CD14-positive monocyte (primary cell): Measurements from ENCODE around the gene CD44. TPM values are rescaled to one million over a fixed set of nuclear protein-coding genes. Genes with fewer than 3 reads are reported as not detected.

ENCODE experiments used
- DNase-seq, 3 donors: peaks; one replicate each; pipeline ENCODE4 v3.0.0-alpha.2; 2011 to 2022
- H2AFZ ChIP-seq: 2 replicates; pipeline ENCODE4 v1.6.0; 2012; ENCODE audit warnings: mild to moderate bottlenecking, low read depth, low read length, inconsistent platforms; ENCODE audit not compliant: insufficient read depth, poor library complexity, severe bottlenecking
- H3K27ac ChIP-seq, 2 donors: 1 replicate in 1 of 2; 2 replicates in 1 of 2; pipeline ENCODE4 v1.5.1; 2012 to 2013; ENCODE audit warnings: low read length in 2 of 2, control low read depth in 1 of 2, inconsistent platforms in 1 of 2, low read depth in 1 of 2, mild to moderate bottlenecking in 1 of 2
- H3K27me3 ChIP-seq, 2 donors: one replicate each; pipeline versions ENCODE4 v1.6.0 to v1.6.1; 2011 to 2013; ENCODE audit warnings: low read length in 2 of 2; ENCODE audit not compliant: control insufficient read depth in 2 of 2, insufficient read depth in 2 of 2
- H3K36me3 ChIP-seq, 2 donors: replicated peaks in 1 of 2; 1 replicate in 1 of 2; 2 replicates in 1 of 2; pipeline versions ENCODE4 v1.5.1 to v1.6.1; 2012 to 2013; ENCODE audit warnings: low read length in 2 of 2, control low read depth in 1 of 2, inconsistent platforms in 1 of 2, mild to moderate bottlenecking in 1 of 2; ENCODE audit not compliant: insufficient read depth in 2 of 2, control insufficient read depth in 1 of 2
- H3K4me1 ChIP-seq, 2 donors: 1 replicate in 1 of 2; 2 replicates in 1 of 2; pipeline versions ENCODE4 v1.5.1 to v1.6.1; 2012 to 2013; ENCODE audit warnings: low read length in 2 of 2, control low read depth in 1 of 2, inconsistent platforms in 1 of 2, mild to moderate bottlenecking in 1 of 2, moderate library complexity in 1 of 2; ENCODE audit not compliant: insufficient read depth in 2 of 2, control insufficient read depth in 1 of 2
- H3K4me2 ChIP-seq: replicated peaks from 2 replicates; pipeline ENCODE3; 2012; ENCODE audit warnings: low read length, moderate library complexity, mild to moderate bottlenecking; ENCODE audit not compliant: poor library complexity, severe bottlenecking; ENCODE audit errors: extremely low read depth
- H3K4me3 ChIP-seq, 3 experiments: fragments of 200-600 bp in 1 of 3; sonication (generic) in 1 of 3; replicated peaks in 1 of 3; 1 replicate in 2 of 3; 2 replicates in 1 of 3; pipeline ENCODE4 v1.5.1; 2011 to 2013; ENCODE audit warnings: low read length in 3 of 3, mild to moderate bottlenecking in 3 of 3, control low read depth in 2 of 3, low read depth in 2 of 3, inconsistent platforms in 1 of 3, moderate library complexity in 1 of 3
- H3K79me2 ChIP-seq: 2 replicates; pipeline ENCODE4 v1.6.0; 2012; ENCODE audit warnings: mild to moderate bottlenecking, control low read depth, inconsistent platforms, low read length, moderate library complexity; ENCODE audit not compliant: insufficient read depth
- H3K9ac ChIP-seq: 2 replicates; pipeline ENCODE4 v1.6.0; 2017; ENCODE audit warnings: low read length, mild to moderate bottlenecking; ENCODE audit not compliant: insufficient read depth, poor library complexity, severe bottlenecking
- H3K9me3 ChIP-seq, 2 donors: replicated peaks in 1 of 2; 1 replicate in 1 of 2; 2 replicates in 1 of 2; pipeline versions ENCODE4 v1.5.1 to v1.6.1; 2012 to 2013; ENCODE audit warnings: low read length in 2 of 2, control low read depth in 1 of 2; ENCODE audit not compliant: control insufficient read depth in 1 of 2, insufficient read depth in 1 of 2
- H4K20me1 ChIP-seq: 2 replicates; pipeline ENCODE4 v1.6.0; 2012; ENCODE audit warnings: mild to moderate bottlenecking, low read length, control low read depth, moderate library complexity; ENCODE audit not compliant: insufficient read depth
- H3K27ac Mint-ChIP-seq, 7 donors: one replicate each; pipeline ENCODE4 v1.8.0; 2020; ENCODE audit warnings: mild to moderate bottlenecking in 7 of 7, mixed read lengths in 7 of 7, moderate library complexity in 6 of 7, inconsistent platforms in 2 of 7
- H3K27me3 Mint-ChIP-seq, 3 donors: one replicate each; pipeline ENCODE4 v1.8.0; 2021 to 2022; ENCODE audit warnings: low read depth in 3 of 3, mild to moderate bottlenecking in 3 of 3, mixed read lengths in 3 of 3, moderate library complexity in 3 of 3, inconsistent platforms in 1 of 3
- H3K36me3 Mint-ChIP-seq, 2 donors: one replicate each; pipeline ENCODE4 v1.8.0; 2020; ENCODE audit warnings: mixed read lengths in 2 of 2, inconsistent platforms in 1 of 2, mild to moderate bottlenecking in 1 of 2
- H3K4me1 Mint-ChIP-seq: one replicate; pipeline ENCODE4 v1.8.0; 2020; ENCODE audit warnings: mild to moderate bottlenecking, mixed read lengths
- H3K4me3 Mint-ChIP-seq, 2 donors: one replicate each; pipeline ENCODE4 v1.8.0; 2020; ENCODE audit warnings: mild to moderate bottlenecking in 2 of 2, mixed read lengths in 2 of 2, moderate library complexity in 1 of 2
- H3K9me3 Mint-ChIP-seq, 7 donors: one replicate each; pipeline ENCODE4 v1.8.0; 2020 to 2022; ENCODE audit warnings: mixed read lengths in 7 of 7, mild to moderate bottlenecking in 6 of 7, moderate library complexity in 6 of 7, inconsistent platforms in 2 of 7
- intact Hi-C, 2 donors: fragments of 100-400 bp; cut with micrococcal nuclease; formaldehyde crosslinking; loops; one replicate each; pipeline versions ENCODE4 v1.15.0 to v1.15.1; 2023
- polyA plus RNA-seq, 3 donors: library from polyadenylated mRNA; depleted of rRNA in 1 of 3; unstranded in 2 of 3; stranded (reverse) in 1 of 3; fragments of 300-500 nt in 2 of 3; fragments of >200 nt in 1 of 3; fragmentation: Illumina TruSeq in 2 of 3; gene quantifications; 1 replicate in 2 of 3; 2 replicates in 1 of 3; pipeline ENCODE4 v1.2.3, GENCODE V29; 2012 to 2021
- TF ChIP-seq, protein P1 (sequence below): fragments of 200-600 bp; IDR thresholded peaks from one replicate; pipeline ENCODE4 v1.8.0; 2022; ENCODE audit warnings: antibody characterized with exemption, mild to moderate bottlenecking

Gene CD44
- polyA plus RNA-seq, 3 donors: 415 to 866 (median 531) TPM

DNA sequence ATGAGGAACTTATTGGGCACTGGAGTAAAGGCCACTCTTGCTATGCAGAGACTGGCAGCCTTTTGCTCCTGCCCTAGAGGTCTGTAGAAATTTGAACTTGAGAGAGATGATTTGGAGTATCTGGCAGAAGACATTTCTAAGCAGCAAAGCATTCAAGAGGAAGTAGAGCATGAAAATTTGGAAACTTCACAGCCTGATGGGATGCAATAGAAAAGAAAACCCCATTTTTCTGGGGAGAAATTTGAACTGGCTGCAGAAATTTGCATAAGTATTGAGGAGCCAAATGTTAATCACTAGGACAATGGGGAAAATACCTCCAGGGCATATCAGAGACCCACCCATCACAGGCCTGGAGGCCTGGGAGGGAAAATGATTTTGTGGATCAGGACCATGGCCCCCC is 29.9 kb upstream of the CD44 start:
- TF ChIP-seq, protein P1, sequence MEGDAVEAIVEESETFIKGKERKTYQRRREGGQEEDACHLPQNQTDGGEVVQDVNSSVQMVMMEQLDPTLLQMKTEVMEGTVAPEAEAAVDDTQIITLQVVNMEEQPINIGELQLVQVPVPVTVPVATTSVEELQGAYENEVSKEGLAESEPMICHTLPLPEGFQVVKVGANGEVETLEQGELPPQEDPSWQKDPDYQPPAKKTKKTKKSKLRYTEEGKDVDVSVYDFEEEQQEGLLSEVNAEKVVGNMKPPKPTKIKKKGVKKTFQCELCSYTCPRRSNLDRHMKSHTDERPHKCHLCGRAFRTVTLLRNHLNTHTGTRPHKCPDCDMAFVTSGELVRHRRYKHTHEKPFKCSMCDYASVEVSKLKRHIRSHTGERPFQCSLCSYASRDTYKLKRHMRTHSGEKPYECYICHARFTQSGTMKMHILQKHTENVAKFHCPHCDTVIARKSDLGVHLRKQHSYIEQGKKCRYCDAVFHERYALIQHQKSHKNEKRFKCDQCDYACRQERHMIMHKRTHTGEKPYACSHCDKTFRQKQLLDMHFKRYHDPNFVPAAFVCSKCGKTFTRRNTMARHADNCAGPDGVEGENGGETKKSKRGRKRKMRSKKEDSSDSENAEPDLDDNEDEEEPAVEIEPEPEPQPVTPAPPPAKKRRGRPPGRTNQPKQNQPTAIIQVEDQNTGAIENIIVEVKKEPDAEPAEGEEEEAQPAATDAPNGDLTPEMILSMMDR: no peak
- Histone ChIP-seq H3K27me3 (no peaks in the 10 kb centered on the region), H3K36me3 (no peaks in the 10 kb centered on the region), H3K4me3 (no peak overlapping the region), H2AFZ (no peak overlapping the region), H3K9me3 (no peaks in the 10 kb centered on the region), H3K9ac (no peak overlapping the region), H3K79me2 (no peaks in the 10 kb centered on the region), H3K4me1 (peaks cover 43 to 63% of the 10 kb centered on the region in 2 donors), H3K4me2 (no peak overlapping the region), H3K27ac (peak overlapping the region in 1 of 2 donors; percentile 67), H4K20me1 (no peaks in the 10 kb centered on the region)
- Mint-ChIP-seq H3K4me1 (peaks cover 54% of the 10 kb centered on the region), H3K4me3 (no peak overlapping the region), H3K27me3 (peaks cover 0 to 2% (median 0%) of the 10 kb centered on the region in 3 donors), H3K36me3 (peaks cover 4 to 6% of the 10 kb centered on the region in 2 donors), H3K27ac (peak overlapping the region; percentile 80 to 96 (median 84)), H3K9me3 (peaks cover 4 to 8% (median 6%) of the 10 kb centered on the region in 7 donors)
- intact Hi-C loops: no loop called here
- no peak for DNase-seq

DNA sequence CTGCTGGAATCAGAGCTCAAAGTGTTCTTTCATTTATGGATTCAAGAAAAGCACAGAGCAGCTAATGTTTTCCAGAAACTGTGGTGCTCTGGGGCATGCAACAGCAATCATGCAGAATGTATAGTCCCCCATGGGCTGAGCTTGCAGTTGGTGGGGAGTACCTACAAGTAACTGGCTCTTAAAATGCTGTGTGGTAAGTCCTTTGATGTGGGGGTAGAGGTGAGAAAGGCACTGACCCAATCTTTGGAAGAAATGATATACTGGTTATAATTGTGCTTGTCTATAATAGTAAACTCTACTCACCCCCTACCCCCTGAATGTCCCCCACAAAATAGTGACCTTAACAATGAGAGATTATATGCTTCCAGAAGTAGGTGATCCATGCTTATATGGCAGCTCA is 29.1 kb upstream of the CD44 start:
- H3K27me3 Mint-ChIP-seq: peaks cover 0 to 2% (median 0%) of the 10 kb centered on the region in 3 donors
- H3K36me3 Mint-ChIP-seq: peaks cover 4 to 6% of the 10 kb centered on the region in 2 donors
- no peak for DNase-seq
- Histone ChIP-seq H4K20me1 (no peaks in the 10 kb centered on the region), H3K9me3 (no peaks in the 10 kb centered on the region), H3K9ac (no peak overlapping the region), H2AFZ (no peak overlapping the region), H3K79me2 (no peaks in the 10 kb centered on the region), H3K4me3 (no peak overlapping the region), H3K4me1 (peaks cover 43 to 63% of the 10 kb centered on the region in 2 donors), H3K4me2 (no peak overlapping the region), H3K36me3 (no peaks in the 10 kb centered on the region), H3K27ac (no peak overlapping the region), H3K27me3 (no peaks in the 10 kb centered on the region)
- H3K9me3 Mint-ChIP-seq: peaks cover 4 to 8% (median 6%) of the 10 kb centered on the region in 7 donors
- TF ChIP-seq, protein P1: no peak
- intact Hi-C loops: no loop called here
- no peak overlapping the region for H3K27ac Mint-ChIP-seq
- no peak overlapping the region for H3K4me3 Mint-ChIP-seq
- H3K4me1 Mint-ChIP-seq: peaks cover 55% of the 10 kb centered on the region
